RPMI7951 (cell line): Measurements from ENCODE around the gene VSTM2B. TPM values are rescaled to one million over a fixed set of nuclear protein-coding genes. Genes with fewer than 3 reads are reported as not detected.

Experiments
- DNase-seq: peaks from one replicate; pipeline ENCODE4 v3.0.0-alpha.2; 2012; ENCODE audit warnings: low read depth
- total RNA-seq: library from RNA; depleted of rRNA; stranded (reverse); fragments of >200 nt; shearing (Covaris generic); gene quantifications from 2 replicates; pipeline ENCODE4 v1.2.3, GENCODE V29; 2014

VSTM2B gene
- total RNA-seq, 1 experiment from 2014 or later = not detected

DNA sequence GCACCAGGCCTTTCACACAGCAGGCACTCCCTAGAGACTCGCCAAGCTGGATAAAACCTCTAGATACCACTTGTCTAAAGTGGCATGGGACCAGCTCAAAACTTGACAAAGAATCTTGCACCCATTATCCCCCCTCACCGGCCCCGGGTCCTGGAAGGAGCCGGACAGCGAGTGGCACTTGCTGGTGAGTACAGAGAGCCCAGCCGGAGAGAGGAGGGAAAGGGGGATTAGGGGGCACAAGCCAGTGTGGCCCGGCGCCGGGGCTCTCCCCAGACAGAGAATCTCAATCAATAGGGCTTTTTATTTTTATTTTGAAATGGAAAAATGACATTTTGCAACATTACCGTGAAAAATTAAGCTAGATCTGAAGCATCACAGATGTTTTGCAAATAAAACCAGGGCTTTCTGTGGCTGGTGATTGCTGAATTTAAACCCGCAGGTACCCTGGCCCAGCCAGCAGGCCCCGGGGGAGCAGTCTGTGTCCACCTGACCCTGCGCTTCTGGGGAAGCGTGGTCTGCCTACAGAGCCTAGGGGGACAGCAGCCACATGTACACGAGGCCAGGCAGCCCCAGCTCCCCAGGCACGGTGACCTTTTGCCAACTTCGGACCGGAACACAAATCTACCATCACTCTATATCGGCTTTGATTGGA lies 10.0 kb upstream of the VSTM2B start:
- DNase-seq = no peak

- DNase-seq = no peak
Measured at GRCh38 chr19:29516358-29516725, 9.5 kb upstream of the VSTM2B start.

DNA sequence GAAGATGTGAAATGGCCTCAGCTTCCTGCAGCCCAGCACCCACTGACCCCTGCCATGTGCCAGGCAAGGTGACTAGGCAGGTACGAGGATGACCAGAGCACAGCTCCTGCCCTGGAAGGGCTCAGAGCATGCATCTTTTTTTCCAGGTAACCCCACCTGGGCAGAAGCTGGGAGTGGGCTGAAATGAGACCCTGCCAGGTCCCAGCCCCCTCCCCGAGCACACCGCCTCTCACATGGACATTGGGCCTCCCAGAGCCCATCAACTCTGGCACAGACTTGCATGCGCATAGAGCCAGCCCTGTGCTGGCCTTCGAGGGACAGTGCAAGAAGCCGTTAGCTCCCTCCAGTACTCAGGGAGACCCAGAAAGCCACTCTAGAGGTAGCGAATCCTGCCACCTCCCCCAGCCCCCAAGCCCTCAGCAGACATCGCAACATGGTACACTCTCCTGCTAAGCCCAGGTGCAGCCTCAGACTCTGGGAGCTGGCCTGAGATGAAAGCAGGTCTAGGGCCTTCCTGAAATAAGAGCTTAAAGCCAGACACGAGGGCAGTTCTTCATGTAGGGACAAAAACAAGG lies 8.9 kb upstream of the VSTM2B start:
- DNase-seq = no peak

DNA sequence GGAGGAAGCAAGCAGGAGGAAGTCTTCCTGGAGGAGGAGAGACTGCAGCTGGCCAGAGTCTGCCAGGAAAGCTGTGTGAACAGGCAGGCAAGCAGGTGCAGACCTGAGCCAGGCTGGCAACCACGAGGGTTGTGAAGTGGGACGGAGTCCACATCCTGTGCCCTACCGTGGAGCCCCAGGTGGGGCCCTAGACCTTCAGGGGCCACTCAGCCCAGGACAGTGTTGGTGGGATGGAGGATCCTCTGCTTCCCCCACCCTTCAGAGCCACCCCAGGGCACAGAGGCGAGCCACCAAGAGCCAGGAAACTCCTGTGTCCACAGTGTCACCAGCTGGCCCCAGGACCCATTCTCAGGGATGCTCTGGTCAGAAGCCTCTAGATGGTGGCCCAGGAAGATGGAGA lies 8.4 kb upstream of the VSTM2B start:
- no peak for DNase-seq

- DNase-seq = no peak
Measured at GRCh38 chr19:29517946-29518345, 7.8 kb upstream of the VSTM2B start.

GRCh38 chr19:29519146-29519545 lies 6.6 kb upstream of the VSTM2B start:
- DNase-seq = no peak

- DNase-seq = no peak
Measured at GRCh38 chr19:29519931-29520330, 5.9 kb upstream of the VSTM2B start.

DNA sequence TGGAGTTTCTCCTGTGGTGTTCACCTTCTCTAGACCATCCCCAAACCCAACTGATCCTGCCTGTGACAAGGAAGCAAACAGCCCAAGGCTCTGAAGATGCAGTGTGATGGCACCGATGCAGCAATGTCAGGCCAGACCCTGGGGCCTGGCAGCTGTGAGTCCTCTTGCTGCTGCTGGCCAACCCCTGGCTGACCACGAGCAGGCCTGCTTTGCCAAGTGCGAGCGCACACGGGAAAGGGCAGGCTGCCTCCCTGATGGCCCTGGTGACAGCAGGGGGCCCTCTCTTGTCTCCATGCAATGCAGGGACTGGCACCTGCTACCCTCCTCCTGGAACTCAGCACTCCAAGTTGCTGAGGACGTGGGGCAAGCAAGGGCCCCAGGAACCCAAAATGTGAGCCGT lies 5.4 kb upstream of the VSTM2B start:
- DNase-seq = no peak

- DNase-seq = no peak
Measured at GRCh38 chr19:29521291-29522075, 4.3 kb upstream of the VSTM2B start.

GRCh38 chr19:29523568-29523967 lies 2.2 kb upstream of the VSTM2B start:
- no peak for DNase-seq

- no peak for DNase-seq
Measured at GRCh38 chr19:29524201-29524911, 1.4 kb upstream of the VSTM2B start.

DNA sequence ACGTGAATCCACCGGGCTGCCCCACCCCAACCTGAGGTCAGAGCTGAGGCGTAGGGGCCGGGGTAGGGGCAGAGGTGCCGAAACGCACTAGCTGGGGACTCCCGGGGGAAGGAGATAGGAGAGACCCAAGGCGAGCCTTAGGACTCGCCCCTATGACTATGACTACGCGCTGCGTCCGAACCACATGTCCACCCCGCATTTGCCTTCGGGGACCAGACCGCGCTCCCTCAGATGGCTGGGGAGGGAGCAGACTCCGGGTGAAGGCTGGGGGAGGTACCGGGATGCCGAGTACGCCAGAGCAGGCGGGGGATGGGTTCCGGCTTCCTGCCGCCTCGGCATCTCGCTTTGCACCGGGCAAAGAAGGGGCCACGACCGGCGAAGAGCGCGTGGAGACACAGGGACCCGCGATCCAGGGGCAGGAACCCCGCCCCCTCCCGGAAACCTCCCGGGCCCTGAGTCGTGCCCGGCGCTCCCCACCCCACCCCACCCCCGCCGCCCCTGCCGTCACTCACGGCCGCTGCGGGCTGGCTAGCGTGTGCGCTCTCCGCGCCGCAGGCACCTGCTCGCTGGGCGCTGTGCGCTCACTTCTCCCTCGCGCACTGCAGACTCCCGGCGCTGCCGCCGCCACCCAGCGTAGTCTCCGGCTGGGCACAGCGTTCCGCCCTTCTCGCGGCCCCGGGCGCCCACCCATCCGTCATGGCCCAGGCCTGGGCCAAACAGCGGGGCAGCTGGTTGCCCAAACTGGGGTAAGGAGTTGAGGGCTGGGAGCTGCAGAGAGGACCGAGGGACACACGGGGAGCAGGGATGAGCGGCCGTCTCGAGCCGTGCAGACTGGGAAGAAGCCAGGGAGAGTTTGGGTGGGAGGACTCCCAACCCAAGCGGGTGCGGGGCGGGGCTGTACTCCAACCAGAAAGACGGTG lies 622 bp upstream of the VSTM2B start:
- no peak for DNase-seq

DNA sequence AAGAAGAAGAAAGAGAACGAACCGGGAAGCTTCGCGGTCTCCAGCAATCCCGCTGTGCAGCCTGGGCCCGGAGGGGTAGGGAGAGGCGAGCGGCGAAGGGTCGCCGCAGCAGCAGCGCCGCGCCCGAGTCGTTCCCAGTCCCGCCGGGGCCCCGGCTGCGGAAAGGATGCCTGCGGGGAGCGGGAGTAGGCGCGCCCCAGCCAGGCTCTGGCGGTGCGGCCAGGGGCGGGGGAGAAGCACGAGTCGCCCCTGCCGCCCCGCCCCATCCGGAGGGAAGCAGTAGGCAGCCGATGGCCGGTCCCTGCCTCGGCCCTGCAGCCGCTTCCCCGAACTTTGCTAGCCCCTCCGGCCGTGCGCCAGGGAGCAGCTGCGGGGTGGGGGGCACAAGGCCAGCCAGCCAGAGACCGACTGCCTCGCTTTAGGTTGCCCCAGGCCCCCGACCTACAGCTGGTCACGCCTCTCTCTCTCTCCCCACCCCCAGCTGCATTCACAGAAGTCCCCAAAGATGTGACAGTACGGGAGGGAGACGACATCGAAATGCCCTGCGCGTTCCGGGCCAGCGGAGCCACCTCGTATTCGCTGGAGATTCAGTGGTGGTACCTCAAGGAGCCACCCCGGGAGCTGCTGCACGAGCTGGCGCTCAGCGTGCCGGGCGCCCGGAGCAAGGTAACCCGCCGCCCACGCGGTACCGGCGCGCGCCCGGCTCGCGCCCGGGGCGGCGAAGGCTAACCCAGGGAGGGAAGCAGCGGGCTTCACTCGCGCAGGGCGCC lies 1.1 kb downstream of the VSTM2B start:
- no peak for DNase-seq

DNA sequence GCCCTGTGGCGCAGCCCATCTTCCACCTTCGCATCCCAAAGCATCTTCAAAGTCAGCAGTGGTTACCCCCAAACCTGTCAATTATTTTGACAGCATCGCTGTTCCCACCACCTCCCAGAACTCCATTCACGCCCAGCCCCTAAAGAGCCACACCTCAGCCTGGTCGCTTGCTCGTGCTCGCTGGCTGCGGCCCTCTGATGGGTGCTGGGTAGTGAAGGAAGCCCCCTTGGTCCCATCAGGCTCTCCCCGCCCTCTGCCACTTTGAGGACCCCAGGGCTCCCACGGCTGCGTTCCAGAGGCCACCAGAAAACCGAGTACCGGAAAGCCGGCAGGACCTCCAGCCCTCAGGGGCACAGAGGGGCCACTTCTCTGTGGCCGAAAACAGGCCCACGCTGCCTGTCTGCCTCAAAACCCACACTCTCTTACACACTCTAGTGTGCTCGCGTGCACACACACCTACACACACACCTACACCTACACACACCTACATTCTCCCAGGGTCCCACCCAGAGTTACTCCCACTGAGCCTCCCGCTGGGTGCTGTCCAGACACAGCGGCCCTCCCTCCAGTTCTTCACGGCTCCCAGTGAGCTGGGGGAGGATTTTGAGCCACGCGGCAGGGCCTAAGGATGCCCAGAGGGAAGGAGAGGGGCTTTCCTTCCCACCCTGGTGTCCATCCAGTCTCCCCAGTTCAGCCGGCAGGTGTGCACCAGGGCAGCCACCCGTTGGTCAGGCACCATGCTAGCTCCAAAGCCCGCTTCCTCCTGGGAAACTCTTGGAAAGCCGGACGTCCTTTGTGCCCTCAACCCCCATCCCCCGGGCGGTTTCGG lies 1.9 kb downstream of the VSTM2B start:
- DNase-seq = no peak

- peak; percentile 67 for DNase-seq
Measured at GRCh38 chr19:29528350-29528945, 2.7 kb downstream of the VSTM2B start.

DNA sequence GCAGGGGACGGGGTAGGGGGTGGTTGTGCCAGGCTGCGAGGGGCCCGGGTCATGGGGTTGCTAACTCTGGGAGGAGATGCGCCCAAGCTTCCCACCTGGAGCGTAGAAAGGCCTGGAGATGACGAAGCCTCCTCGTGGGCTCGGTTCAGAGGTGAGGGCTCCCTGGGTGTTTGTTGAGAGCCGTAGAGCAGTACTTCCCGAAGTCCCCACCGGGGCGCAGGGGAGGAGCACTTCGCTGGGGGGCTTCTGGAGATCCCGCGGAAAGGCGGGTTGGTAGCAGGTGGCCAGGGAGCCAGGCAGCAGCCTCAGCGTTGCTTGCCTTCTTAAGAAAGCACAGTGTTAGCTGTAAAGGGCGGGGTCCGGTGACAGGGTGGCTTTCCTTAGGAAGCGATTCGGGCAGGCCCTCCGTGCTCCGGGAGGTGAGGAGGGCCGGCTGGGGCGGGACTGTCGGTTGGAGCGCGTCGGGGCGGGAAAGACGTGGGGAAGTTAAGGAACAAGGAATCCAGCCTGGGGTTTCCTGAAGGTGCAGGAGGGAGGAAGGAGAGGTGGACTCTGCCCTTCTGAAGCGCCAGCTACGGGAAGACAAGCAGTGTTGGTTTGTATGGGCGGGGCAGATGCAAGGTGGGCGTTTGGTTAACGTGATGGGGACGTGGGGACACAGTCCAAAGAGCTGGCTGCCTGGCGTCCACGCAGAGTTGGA lies 3.3 kb downstream of the VSTM2B start:
- no peak for DNase-seq

GRCh38 chr19:29529646-29530539 lies 4.1 kb downstream of the VSTM2B start:
- no peak for DNase-seq
